Astrocyte of the spinal cord (primary cell): ENCODE data around the gene ZNF629.
"Not testable (repeated sequence)": the region's sequence is repeated elsewhere in the genome, so short reads cannot be mapped to it uniquely, and the experiment has no call there.

Source experiments
- DNase-seq: peaks from one replicate; pipeline ENCODE4 v3.0.0; 2011; ENCODE audit warnings: low read depth, low spot score
- H3K4me3 ChIP-seq: 2 replicates; pipeline ENCODE4 v1.5.1; 2011; ENCODE audit warnings: low read depth, mild to moderate bottlenecking, low read length, moderate library complexity
- in situ Hi-C: cut with HindIII; loops from 2 replicates; pipeline ENCODE4 v1.10.0; 2017; ENCODE audit warnings: low sequenced_read_pairs
- TF ChIP-seq, protein P1 (sequence below): IDR thresholded peaks from 2 replicates; pipeline ENCODE4 v1.5.1; 2012; ENCODE audit warnings: low read depth, mild to moderate bottlenecking, low read length, inconsistent platforms

Gene ZNF629

DNA sequence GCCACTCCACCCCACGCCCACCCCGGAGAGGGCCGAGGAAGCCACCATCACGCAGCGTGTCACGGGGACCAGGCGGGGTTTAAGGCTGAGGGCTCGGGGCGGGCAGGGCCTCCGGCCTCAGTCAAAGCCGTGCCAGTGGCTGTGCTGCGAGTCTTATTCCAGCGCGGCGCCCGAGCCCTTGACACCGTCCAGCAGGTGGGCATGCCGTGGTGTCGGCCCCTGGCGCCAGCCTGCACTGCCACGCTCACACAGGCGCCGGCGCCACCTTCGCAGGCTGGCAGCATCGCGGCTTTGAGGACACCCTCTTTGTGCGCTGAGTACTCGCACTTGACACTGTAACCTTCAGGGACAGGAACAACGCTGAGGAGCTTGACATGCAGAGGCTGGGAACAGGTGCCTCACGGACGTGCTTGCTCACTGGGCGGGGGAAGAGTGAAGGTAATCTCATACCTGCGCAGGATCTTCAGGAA is 34.0 kb upstream of the ZNF629 start:
- TF ChIP-seq, protein P1, sequence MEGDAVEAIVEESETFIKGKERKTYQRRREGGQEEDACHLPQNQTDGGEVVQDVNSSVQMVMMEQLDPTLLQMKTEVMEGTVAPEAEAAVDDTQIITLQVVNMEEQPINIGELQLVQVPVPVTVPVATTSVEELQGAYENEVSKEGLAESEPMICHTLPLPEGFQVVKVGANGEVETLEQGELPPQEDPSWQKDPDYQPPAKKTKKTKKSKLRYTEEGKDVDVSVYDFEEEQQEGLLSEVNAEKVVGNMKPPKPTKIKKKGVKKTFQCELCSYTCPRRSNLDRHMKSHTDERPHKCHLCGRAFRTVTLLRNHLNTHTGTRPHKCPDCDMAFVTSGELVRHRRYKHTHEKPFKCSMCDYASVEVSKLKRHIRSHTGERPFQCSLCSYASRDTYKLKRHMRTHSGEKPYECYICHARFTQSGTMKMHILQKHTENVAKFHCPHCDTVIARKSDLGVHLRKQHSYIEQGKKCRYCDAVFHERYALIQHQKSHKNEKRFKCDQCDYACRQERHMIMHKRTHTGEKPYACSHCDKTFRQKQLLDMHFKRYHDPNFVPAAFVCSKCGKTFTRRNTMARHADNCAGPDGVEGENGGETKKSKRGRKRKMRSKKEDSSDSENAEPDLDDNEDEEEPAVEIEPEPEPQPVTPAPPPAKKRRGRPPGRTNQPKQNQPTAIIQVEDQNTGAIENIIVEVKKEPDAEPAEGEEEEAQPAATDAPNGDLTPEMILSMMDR, result no peak
- in situ Hi-C loops, result no loop called here
- no peak for DNase-seq

DNA sequence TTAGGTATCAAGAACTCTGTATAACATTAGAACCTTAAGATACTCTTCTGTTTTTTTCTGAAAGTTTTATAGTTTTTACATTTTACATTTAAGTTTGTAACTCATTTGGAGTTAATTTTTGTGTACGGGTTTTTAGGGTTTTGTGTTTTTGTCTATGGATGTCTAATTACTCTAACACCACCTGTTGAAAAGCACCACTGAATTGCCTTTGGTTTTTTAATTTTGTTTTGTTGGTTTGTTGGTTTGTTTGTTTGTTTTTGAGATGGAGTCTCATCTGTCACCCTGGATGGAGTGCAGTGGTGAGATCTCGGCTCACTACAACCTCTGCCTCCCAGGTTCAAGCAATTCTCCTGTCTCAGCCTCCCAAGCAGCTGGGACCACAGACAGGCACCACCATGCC is 29.8 kb upstream of the ZNF629 start:
- TF ChIP-seq, protein P1, result no peak
- no peak overlapping the region for H3K4me3 ChIP-seq
- DNase-seq, result no peak
- in situ Hi-C loops, result no loop called here

More for the DNA sequence above, 34.0 kb upstream of the ZNF629 start:
- H3K4me3 ChIP-seq, result no peak overlapping the region

DNA sequence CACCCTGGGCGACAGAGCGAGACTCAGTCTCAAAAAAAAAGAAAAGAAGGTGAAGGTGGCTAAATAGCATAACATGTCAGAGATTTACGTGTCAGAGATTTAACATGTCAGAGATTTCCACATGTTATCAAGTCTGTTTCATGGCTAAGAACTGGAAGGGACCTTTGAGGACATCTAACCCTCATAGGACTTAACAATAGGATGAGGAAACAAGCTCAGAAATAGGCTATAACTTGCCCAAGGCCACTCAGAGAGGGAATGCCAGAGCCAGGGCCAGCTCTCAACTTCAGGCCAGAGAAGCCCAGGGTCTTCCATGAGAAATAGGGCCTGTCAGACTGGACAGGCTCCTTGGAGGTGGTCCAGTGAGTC is 26.8 kb upstream of the ZNF629 start:
- DNase-seq, result no peak
- H3K4me3 ChIP-seq, result peak overlapping the region; percentile 55
- TF ChIP-seq, protein P1, result no peak
- in situ Hi-C loops, result no loop called here

DNA sequence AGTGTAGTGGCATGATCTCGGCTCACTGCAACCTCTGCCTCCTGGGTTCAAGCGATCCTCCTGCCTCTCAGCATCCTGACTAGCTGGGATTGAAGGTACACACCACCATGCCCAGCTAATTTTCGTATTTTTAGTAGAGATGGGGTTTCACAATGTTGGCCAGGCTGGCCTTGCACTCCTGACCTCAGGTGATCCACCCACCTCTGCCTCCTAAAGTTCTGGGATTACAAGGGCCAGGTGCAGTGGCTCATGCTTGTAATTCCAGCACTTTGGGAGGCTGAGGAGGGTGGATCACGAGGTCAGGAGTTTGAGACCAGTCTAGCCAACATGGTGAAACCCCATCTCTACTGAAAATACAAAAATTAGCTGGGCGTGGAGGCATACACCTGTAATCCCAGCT is 22.7 kb upstream of the ZNF629 start:
- in situ Hi-C loops, result not testable (repeated sequence)

DNA sequence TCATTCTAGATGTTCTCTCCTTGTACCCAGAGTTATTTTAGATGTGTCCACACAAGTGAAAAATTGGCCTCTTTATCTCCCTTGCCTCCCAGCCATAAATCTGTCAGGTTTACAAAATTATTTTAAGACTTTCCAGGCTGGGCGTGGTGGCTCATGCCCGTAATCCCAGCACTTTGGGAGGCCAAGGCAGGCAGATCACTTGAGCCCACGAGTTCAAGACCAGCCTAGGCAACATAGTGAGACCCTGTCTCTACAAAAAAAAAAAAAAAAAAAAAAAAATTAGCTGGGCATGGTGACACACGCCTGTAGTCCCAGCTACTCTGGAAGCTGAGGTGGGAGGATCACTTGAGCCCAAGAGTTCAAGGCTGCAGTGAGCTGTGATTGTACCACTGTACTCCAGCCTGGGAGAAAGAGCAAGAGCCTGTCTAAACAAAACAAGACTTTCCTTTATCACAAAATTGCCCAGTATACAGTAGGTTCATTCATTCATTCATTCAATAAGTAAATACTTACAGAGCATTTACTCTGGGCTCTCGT is 22.0 kb upstream of the ZNF629 start:
- in situ Hi-C loops, H3K4me3 ChIP-seq, DNase-seq: not testable (repeated sequence)

More for the DNA sequence above, 22.7 kb upstream of the ZNF629 start:
- not testable (repeated sequence) for H3K4me3 ChIP-seq, DNase-seq

DNA sequence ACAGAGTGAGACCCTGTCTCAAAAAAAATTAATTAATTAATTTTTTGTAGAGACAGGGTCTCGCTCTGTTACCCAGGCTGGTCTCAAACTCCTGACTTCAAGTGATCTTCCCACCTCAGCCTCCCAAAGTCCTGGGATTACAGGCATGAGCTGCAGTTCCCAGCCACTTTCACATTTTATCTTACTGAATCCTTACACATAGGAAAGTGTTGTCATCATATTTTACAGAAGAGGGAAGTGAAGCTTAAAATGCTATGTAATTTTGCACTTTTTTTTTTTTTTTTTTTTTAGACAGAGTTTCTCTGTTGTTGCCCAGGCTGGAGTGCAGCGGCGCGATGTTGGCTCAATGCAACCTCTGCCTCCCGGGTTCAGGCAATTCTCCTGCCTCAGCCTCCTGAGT is 21.1 kb upstream of the ZNF629 start:
- in situ Hi-C loops, result no loop called here

DNA sequence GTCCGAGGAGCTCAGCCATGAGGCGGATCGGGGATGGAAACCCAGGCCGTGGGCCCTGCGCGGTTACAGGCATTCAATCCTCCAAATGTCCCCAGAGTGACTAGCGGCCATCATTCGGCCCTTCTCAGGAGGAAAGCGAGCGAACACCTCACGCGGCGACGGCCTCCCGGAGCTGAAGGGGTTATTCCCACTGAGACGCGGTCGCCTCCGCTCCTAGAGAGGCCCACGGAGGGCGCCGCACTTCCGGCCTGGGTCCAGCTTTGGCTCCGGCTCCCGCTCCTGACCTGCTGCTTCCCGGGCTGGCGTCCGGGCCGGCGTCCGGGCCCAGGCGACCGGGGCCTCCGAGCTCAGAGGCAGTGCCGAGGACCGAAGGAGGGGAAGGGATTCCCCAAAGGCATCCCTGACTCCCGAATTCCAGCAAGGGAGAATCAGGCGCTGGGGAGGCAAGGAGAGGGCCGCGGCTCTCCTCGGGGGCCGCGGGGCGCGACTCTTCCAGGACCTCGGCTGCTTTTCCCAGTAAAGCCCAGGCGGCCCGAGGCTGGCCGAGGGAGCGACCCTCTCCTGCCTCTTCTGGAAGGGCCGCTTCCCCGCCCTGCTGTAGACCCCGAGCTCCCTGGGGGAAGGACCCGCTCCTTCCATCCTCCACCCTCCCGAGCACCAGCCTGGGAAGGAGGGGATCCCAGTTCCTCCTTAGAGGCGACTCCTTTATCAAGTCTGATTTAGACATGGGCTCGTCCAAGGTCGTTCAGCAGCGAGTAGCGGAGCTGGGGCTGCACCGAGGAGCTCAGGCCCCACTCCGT is 18.6 kb upstream of the ZNF629 start:
- in situ Hi-C loops, result no loop called here
- peak; percentile 79 for DNase-seq
- H3K4me3 ChIP-seq, result peak overlapping the region; percentile 75
- TF ChIP-seq, protein P1, result peak; percentile 10

More for the DNA sequence above, 21.1 kb upstream of the ZNF629 start:
- no peak for DNase-seq
- no peak overlapping the region for H3K4me3 ChIP-seq
- TF ChIP-seq, protein P1, result no peak
